Measurements from ENCODE around the gene PSTPIP1. TPM values are rescaled to one million over a fixed set of nuclear protein-coding genes. Genes with fewer than 3 reads are reported as not detected.

Gene PSTPIP1
- polyA plus RNA-seq, 6 donors from 2014 or later: 15.6 to 34.1 (median 24.1) TPM

DNA sequence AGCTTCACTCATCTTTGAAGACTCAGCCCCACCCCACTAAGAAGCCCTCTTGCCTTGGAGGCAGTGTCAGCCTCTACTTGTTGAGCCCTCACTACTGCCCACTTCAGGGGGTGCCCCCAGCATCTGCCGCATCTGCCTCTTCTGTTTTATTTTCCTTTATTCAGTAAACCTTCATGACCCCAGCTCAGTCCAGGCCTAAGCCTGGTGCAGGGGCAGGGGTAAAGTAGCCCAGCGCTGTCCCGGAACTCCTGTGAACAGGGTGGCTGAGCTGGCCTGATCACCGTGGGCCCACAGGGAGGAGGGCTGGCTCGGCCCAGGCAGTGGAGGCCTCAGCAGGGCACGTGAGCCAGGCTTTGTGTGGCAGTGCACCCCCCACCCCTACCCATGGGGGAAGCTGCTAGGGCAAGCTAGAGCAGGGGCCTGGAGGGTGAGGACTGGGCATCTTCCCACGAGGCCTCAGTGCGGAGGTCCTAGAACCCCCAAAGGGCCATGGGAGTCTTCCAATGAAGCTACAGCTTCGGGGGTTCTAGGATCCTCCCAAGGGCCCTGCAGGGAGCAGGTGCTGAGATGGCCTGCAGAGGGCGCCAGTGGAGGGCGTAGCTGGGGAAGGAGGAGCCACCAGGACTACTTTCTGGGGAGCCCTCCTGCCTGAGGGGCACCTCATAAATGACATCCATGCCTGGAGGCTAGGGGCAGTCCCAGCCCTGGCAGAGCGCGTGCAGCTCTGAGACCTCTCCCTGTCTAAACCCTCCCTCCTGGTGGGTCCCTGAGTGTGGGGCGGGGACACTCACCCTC lies 40.0 kb downstream of the PSTPIP1 start:
- peak; percentile 30 to 47 for ATAC-seq (ENCODE audit: low read depth in 2 of 2)
- peak overlapping the region in 4 of 6 donors; percentile 56 to 96 (median 85) for H3K27ac Mint-ChIP-seq
- H3K27me3 Mint-ChIP-seq: no peaks in the 10 kb centered on the region
- peaks cover 0 to 8% of the 10 kb centered on the region in 2 donors for H3K36me3 Mint-ChIP-seq
- DNase-seq: peak; percentile 40
- H3K4me1 Mint-ChIP-seq: peaks cover 15 to 43% (median 35%) of the 10 kb centered on the region in 3 donors
- no peak overlapping the region for H3K4me3 Mint-ChIP-seq
- H3K9me3 Mint-ChIP-seq: peaks cover 0 to 4% (median 0%) of the 10 kb centered on the region in 7 donors

DNA sequence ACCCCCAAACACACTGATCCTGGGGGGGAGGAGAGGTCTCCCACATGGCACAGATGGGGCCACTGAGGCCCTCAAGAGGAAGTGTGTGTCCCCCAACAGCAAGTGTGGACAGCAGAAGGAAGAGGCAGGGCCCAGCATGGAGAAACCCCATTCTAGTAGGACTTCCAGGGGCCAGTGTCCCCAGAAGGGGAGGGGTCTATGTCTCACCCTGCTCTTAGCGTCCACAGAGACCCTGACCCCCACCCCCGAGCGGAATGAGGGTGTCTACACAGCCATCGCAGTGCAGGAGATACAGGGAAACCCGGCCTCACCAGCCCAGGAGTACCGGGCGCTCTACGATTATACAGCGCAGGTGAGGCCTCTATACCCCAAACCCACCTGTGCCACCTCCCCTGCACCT lies 40.7 kb downstream of the PSTPIP1 start:
- no peak for ATAC-seq (ENCODE audit: low read depth in 2 of 2)
- Mint-ChIP-seq H3K36me3 (peaks cover under 1 to 8% of the 10 kb centered on the region in 2 donors), H3K27me3 (no peaks in the 10 kb centered on the region), H3K4me1 (peaks cover 13 to 38% (median 33%) of the 10 kb centered on the region in 3 donors), H3K4me3 (peak overlapping the region in 1 of 8 donors; percentile 83), H3K9me3 (peaks cover 0 to 5% (median 0%) of the 10 kb centered on the region in 7 donors), H3K27ac (peak overlapping the region in 3 of 6 donors; percentile 42 to 94 (median 78))
- DNase-seq: no peak

DNA sequence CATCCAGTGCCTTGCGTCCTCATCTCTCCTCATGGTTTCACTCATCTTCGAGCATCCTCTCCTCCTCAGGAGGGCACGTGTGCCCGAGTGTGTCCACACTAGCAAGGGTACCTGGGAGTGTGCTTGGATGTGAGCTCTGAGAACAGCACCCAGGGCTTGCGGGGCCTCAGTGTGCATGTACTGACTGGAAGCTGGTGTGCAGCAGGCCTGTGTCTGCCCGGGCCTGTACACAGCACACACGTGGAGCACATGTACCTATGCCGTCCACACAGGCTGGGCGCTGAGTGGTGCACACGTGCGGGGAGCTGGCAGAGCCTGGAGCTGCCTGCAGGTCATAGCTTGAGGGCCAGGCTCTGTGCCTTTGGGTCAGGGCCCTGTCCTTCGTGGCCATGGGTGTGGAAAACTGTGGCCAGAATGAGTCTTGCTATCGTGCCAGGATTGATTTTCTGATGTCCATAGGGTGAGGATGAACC lies 41.1 kb downstream of the PSTPIP1 start:
- DNase-seq: no peak
- Mint-ChIP-seq H3K4me3 (peak overlapping the region in 2 of 8 donors; percentile 3 to 83), H3K27me3 (no peaks in the 10 kb centered on the region)

DNA sequence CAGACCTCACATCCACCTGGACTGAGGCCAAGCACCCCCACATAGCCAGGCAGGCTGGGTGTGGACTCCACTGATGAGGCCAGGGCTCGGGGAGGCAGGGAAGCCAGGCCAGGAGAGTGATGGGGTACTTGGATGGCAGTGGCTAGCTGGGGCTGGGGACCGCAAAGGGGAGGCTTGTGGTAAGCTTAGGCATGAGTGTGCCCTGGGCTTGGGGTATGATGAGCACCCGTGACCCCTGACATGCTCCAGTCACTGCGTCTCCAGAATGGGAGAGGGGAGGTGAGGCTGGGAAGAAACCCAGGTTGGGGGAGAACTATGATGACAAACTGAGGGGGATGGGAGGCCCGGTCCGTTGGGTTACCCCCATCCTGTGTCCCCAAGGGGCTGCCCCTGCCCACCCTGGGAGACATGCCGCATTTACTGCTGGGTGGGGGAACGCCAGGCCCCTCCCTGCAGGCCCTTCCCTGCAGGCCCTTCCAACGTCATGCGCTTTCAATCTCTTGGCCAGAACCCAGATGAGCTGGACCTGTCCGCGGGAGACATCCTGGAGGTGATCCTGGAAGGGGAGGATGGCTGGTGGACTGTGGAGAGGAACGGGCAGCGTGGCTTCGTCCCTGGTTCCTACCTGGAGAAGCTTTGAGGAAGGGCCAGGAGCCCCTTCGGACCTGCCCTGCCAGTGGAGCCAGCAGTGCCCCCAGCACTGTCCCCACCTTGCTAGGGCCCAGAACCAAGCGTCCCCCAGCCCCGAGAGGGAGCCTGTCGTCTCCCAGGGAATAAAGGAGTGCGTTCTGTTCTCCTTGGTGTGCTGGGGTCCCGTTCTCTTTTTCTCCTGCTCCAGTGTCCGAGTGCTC lies 41.8 kb downstream of the PSTPIP1 start:
- Mint-ChIP-seq H3K4me1 (peaks cover 13 to 40% (median 32%) of the 10 kb centered on the region in 3 donors), H3K36me3 (peaks cover 5 to 8% of the 10 kb centered on the region in 2 donors), H3K27me3 (no peaks in the 10 kb centered on the region), H3K9me3 (peaks cover 0 to 7% (median 0%) of the 10 kb centered on the region in 7 donors), H3K27ac (peak overlapping the region in 4 of 6 donors; percentile 42 to 90 (median 63)), H3K4me3 (peak overlapping the region in 1 of 8 donors; percentile 43)
- ATAC-seq (ENCODE audit: low read depth in 2 of 2) (no peak), DNase-seq (no peak)

More for the DNA sequence above, 41.1 kb downstream of the PSTPIP1 start:
- peaks cover 0 to 7% (median 0%) of the 10 kb centered on the region in 7 donors for H3K9me3 Mint-ChIP-seq
- H3K27ac Mint-ChIP-seq: peak overlapping the region in 4 of 6 donors; percentile 42 to 94 (median 66)
- peaks cover 5 to 8% of the 10 kb centered on the region in 2 donors for H3K36me3 Mint-ChIP-seq
- H3K4me1 Mint-ChIP-seq: peaks cover 15 to 42% (median 35%) of the 10 kb centered on the region in 3 donors
- ATAC-seq (ENCODE audit: low read depth in 2 of 2): no peak

DNA sequence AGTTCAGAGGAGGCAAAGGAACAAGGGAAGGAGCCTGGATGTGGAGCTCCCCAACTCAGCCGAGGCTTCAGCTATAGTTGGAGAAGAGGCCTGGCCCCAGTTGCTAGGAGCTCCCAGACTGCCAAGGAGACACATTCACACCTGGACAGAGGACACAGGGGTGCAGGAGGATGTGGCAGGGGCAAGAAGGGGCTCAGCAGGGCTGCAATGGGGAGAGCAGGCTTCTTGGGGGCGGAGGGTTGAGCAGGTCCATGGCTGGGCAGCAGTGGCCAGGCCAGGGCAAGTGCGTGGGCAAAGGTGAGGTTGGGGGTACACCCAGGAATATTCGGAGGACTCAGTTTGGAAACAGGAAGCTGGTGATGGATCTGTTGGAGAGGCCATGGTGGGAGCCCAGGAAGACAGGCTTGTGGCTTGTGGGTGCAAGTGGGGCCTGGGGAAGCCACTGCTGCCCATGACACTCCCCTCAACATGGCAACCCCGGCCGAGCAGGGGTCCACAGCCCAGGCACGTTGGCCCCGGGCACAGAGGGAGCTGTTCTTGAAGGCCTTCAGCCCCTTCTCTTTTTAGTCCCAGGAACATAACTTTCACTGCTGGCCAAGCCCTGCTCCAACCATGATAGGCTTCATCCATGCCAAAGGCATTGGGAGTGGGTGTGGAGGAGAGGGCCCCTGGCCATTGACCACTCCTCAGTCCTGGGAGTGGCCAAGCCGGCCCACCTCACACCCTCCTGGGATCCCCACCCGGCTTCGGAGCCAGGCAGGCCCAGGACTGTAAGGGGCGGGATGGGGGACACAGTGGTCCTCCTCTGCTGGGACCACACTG lies 42.7 kb downstream of the PSTPIP1 start:
- Mint-ChIP-seq H3K4me3 (peak overlapping the region in 2 of 8 donors; percentile 43 to 57), H3K27me3 (no peaks in the 10 kb centered on the region), H3K36me3 (peaks cover 5 to 14% of the 10 kb centered on the region in 2 donors), H3K27ac (peak overlapping the region in 4 of 6 donors; percentile 29 to 90 (median 78)), H3K4me1 (peaks cover 19 to 44% (median 37%) of the 10 kb centered on the region in 3 donors), H3K9me3 (peaks cover 0 to 7% (median 0%) of the 10 kb centered on the region in 7 donors)
- DNase-seq (no peak), ATAC-seq (ENCODE audit: low read depth in 2 of 2) (no peak)

DNA sequence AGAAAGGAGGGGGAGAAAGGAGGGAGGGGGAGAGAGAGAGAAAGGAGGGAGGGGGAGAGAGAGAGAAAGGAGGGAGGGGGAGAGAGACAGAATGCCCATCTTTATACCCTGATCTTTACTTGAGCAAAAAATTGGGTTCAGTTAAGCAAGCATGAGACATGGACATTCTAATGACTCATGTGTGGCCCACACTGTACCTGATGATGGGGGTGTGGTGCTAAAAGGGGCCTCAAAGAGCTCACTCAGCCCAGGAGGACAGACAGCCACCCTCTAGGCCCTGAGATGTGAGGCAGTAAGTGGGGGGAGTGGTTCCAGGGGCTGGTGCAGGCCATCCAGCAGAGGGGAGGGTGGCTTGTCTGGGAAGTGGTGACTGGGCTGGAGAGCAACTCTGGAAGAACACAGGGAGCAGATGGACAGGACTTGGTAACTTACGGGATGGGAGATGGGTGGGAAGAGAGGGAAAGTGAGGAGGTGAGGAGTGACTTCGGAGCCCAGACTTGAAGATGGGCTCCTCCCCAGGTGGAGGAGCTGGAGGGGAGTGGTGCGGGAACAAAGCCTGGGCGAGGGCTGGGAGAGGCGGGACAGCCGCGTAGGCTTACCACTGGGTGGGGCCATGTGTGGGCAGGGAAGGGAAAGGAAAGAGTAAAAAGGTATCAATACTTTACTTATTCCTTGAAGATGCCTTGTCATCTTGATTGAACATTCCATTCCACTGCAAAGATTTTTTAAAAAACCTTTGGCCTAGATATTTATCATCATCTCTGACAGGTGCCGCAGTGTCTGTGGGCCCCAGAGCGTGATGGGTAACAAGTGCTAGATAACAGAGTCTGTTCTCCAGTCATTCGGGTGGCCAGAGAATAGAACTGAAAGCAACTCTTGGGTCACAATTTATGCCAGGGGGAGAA lies 43.6 kb downstream of the PSTPIP1 start:
- no peak for ATAC-seq (ENCODE audit: low read depth in 2 of 2)
- Mint-ChIP-seq H3K36me3 (peaks cover 5 to 24% of the 10 kb centered on the region in 2 donors), H3K4me3 (peak overlapping the region in 1 of 8 donors; percentile 30), H3K27ac (peak overlapping the region in 2 of 6 donors; percentile 78 to 90), H3K4me1 (peaks cover 20 to 51% (median 44%) of the 10 kb centered on the region in 3 donors), H3K9me3 (peaks cover 0 to 7% (median 0%) of the 10 kb centered on the region in 7 donors), H3K27me3 (no peaks in the 10 kb centered on the region)
- no peak for DNase-seq

DNA sequence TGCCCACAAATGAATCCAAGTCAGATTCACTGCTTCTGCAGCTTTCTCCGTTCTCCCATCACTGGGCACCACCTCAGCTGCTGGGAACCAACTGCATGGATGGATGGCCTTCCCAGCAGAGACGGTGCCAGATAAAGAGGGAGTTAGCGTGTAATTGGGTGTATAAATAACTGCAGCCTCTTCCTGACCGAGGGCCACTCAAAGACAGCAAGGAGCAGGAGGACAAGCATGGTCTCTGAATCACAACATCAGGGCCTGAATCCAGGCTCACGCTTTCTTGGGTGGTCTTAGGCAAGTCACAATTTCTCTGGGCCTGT lies 44.2 kb downstream of the PSTPIP1 start:
- peak overlapping the region in 1 of 6 donors; percentile 67 for H3K27ac Mint-ChIP-seq
- DNase-seq (no peak), ATAC-seq (ENCODE audit: low read depth in 2 of 2) (no peak)
- peaks cover 25 to 54% (median 42%) of the 10 kb centered on the region in 3 donors for H3K4me1 Mint-ChIP-seq
- H3K9me3 Mint-ChIP-seq: peaks cover 0 to 7% (median 0%) of the 10 kb centered on the region in 7 donors
- peaks cover 5 to 29% of the 10 kb centered on the region in 2 donors for H3K36me3 Mint-ChIP-seq
- H3K4me3 Mint-ChIP-seq: peak overlapping the region in 1 of 8 donors; percentile 21
- H3K27me3 Mint-ChIP-seq: no peaks in the 10 kb centered on the region

DNA sequence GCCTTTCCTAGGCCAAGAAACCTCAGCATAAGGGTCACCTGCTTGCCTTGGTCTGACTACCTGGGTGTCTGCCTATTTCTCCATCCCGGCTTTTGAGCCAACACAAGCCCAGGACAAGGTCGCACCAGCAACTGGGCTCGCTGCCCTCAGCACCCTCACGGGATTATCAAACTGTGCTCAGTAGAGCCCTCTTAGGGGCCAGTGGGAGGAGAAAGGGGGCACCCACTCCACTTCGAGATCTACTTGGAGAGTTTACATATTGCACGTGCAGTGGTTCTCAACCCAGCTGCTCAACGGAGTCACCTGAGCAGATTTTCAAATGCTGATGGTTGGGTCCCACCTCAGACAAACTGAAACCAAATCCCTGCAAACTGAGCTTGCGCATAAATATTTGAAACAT lies 44.9 kb downstream of the PSTPIP1 start:
- Mint-ChIP-seq H3K27ac (no peak overlapping the region), H3K27me3 (no peaks in the 10 kb centered on the region), H3K4me3 (peak overlapping the region in 1 of 8 donors; percentile 21), H3K36me3 (peaks cover 5 to 32% of the 10 kb centered on the region in 2 donors), H3K9me3 (peaks cover 0 to 7% (median 0%) of the 10 kb centered on the region in 7 donors), H3K4me1 (peaks cover 29 to 50% (median 36%) of the 10 kb centered on the region in 3 donors)
- ATAC-seq (ENCODE audit: low read depth in 2 of 2) (no peak), DNase-seq (no peak)

DNA sequence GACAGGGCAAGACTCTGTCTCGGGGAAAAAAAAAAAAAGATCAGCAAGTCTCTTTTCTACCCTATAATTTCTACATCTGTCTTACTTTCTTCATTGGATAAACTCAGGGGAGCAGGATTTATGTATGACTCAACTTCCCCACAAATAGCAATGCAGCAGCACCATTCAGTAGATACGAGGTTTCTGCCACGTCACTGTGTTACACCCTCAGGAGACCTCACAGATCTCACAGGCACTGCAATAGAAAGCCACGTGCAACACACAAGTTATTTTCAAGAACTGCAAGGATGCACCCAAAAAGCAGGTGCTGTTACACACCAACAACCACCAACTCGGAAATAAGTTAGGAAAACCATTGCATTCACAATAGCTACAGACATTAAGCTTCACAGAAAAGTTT lies 45.7 kb downstream of the PSTPIP1 start:
- ATAC-seq (ENCODE audit: low read depth in 2 of 2): peak in 1 of 2 donors; percentile 64
- Mint-ChIP-seq H3K27ac (peak overlapping the region in 5 of 6 donors; percentile 23 to 84 (median 75)), H3K4me1 (peaks cover 37 to 56% (median 44%) of the 10 kb centered on the region in 3 donors), H3K4me3 (no peak overlapping the region), H3K27me3 (no peaks in the 10 kb centered on the region), H3K36me3 (peaks cover 12 to 40% of the 10 kb centered on the region in 2 donors), H3K9me3 (peaks cover 0 to 7% (median 0%) of the 10 kb centered on the region in 7 donors)
- no peak for DNase-seq

DNA sequence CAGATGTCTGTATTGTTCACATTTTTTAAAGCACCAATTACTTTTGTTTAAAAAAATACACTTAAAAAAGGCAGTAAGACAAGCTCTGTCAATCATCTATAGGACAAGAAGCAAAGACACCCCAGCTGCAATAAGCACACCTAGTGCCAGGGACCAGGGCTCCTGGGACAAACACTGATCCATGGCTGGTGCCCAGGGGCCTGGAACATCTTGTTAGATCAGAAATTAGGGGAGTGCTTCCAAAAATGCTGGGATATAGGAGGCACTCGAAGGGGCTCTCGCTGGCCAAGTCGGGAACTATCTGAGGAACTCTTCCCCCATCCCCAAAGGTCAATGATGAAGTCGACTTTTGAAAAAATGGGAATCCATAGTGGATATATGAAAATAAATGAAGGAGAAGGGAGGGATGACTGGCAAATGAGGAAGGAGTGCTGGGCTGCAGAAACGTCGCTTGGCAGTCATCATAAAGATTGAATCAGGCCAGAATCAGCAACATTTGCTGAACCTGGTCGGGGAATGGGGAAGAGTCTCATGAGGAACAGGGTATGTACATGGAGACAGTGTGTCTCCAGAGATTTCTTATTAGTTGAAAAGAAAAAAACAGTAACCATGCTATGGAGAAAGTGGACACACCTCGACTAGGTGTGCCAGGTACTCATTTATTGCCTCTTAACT lies 47.5 kb downstream of the PSTPIP1 start:
- peaks cover 23 to 37% of the 10 kb centered on the region in 2 donors for H3K36me3 Mint-ChIP-seq
- H3K27me3 Mint-ChIP-seq: no peaks in the 10 kb centered on the region
- H3K27ac Mint-ChIP-seq: peak overlapping the region; percentile 3 to 84 (median 72)
- no peak for DNase-seq
- peaks cover 36 to 52% (median 42%) of the 10 kb centered on the region in 3 donors for H3K4me1 Mint-ChIP-seq
- peaks cover 0 to 4% (median 0%) of the 10 kb centered on the region in 7 donors for H3K9me3 Mint-ChIP-seq
- ATAC-seq (ENCODE audit: low read depth in 2 of 2): no peak
- no peak overlapping the region for H3K4me3 Mint-ChIP-seq
